NCI-H82 (cell line): ENCODE data around the gene PFDN4.

Experiments used
- DNase-seq: peaks from one replicate; lab custom pipeline; 2025; lab: John Stamatoyannopoulos, UW

Gene PFDN4

DNA sequence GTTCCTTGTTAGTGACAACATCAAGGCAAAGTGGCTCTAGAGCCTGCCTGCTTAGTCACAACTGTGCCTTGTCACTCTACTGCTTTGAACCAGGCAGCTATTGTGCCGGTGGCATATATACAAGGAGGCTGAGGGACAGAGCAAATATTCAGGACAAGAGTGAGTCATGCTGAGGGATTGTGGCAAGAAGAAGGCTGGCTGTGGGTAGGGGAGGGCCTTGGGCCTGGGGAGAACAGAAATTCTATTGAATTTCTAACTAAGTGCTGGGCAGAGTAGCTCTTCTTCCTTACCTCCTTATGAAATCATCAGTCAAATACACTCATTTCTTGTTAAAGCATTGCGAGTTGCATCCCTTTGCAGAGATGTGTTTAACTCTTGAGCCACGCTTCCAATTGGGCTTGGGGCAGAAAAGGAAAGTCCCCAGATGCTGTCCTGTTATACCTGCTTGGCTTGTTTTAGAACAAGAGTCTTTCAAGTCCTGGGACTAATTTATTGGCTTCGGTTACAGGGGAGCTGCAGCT, 59.7 kb downstream of the PFDN4 start:
- DNase-seq, result no peak

DNA sequence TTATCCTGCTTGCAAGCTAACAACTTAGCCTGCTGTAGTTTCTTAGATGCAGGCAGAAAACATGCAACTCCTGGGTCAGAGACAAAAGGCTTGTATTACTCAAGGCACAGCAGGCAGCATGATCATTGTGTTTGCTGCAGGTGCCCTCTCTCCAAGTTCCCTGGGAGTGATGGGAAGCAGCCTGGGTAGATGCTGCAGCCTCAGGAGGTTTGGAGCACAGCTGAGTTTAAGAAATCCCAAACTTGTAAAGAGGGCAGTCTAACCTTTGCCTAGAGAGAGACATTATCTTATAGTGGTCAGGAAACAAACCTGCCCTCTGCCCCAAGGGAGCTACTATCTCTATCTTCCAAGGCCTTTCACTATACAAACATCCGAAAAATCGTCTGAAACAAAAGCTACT, 61.1 kb downstream of the PFDN4 start:
- DNase-seq, result no peak
